GM04504 (cell line): Measurements from ENCODE around the gene KRTAP23-1.

Experiments
- DNase-seq: peaks from one replicate; pipeline ENCODE4 v3.0.0-alpha.2; 2012; ENCODE audit warnings: low read depth

Gene KRTAP23-1, protein sequence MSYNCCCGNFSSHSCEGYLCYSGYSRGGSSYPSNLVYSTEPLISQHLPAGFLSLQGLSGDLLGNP

GRCh38 chr21:30348506-30348905 is at the start of gene KRTAP23-1:
Gene KRTAP23-1, minus strand, starts transcription at chr21:30348606. Its CDS starts 0 bp downstream, at chr21:30348606.
- no peak for DNase-seq

DNA sequence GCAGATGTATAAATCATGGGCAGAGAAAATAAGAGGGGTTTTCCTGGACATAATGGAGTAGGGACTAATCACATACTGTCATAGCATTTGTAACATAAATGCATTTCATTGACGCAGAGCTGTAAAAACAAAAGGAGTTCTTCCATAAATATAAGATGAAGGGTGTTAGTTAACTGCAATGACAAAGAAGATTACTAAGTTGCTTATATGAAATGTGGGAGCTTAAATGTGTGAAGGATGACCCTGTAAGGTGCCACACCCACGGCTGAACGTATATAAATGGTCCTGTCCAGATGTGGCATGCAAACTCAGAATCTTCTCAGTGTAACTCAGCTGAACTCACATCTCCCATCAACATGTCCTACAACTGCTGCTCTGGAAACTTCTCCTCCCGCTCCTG is 47.3 kb upstream of the KRTAP23-1 start, which contains the start of gene KRTAP13-1:
Gene KRTAP13-1 (plus strand): TSS at position 301 of the 400 bp plus-strand sequence. CDS start 56 bp downstream, at position 357.
- no peak for DNase-seq

- DNase-seq = no peak
Measured at GRCh38 chr21:30391492-30392025, 43.2 kb upstream of the KRTAP23-1 start.

GRCh38 chr21:30382201-30382600 is 33.8 kb upstream of the KRTAP23-1 start:
- no peak for DNase-seq

- no peak for DNase-seq
Measured at GRCh38 chr21:30372139-30372770, 23.8 kb upstream of the KRTAP23-1 start, which contains the start of gene KRTAP13-2. Gene KRTAP13-2, minus strand, starts transcription at chr21:30372271. Its CDS starts 58 bp downstream, at chr21:30372213.

- no peak for DNase-seq
Measured at GRCh38 chr21:30355906-30356305, 7.5 kb upstream of the KRTAP23-1 start.

GRCh38 chr21:30354308-30355005 is 6.1 kb upstream of the KRTAP23-1 start:
- DNase-seq = no peak

- DNase-seq = no peak
Measured at GRCh38 chr21:30351534-30351933, 3.1 kb upstream of the KRTAP23-1 start.

DNA sequence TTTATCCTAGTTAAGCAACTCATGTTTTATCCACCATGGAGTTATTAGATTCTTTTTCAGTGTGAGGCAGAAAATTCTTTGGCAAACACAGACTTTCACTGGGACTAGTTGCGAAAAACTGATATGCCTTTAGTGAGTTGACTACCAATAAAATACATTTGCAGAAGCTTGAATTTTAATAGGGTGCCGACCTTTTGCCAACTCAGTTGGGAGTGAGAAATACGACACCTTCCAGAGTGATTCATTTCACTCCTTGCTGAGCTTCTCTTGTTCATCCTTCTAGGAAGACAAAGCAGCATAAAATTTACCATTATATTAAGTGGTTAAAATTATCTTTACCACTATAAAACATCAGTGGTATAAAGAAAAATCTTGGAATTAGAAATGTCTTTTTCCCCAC is 1.2 kb upstream of the KRTAP23-1 start:
- DNase-seq = no peak

- DNase-seq = no peak
Measured at GRCh38 chr21:30345014-30345413, 3.4 kb downstream of the KRTAP23-1 start.

- DNase-seq = no peak
Measured at GRCh38 chr21:30340714-30341573, 7.5 kb downstream of the KRTAP23-1 start.

- DNase-seq = no peak
Measured at GRCh38 chr21:30338717-30339116, 9.7 kb downstream of the KRTAP23-1 start.

GRCh38 chr21:30337772-30338171 is 10.6 kb downstream of the KRTAP23-1 start:
- DNase-seq = no peak

- no peak for DNase-seq
Measured at GRCh38 chr21:30337276-30337744, 11.1 kb downstream of the KRTAP23-1 start, which contains the start of gene KRTAP27-1. Gene KRTAP27-1, minus strand, starts transcription at chr21:30337694. Its CDS starts 26 bp downstream, at chr21:30337668.

GRCh38 chr21:30336596-30336995 is 11.8 kb downstream of the KRTAP23-1 start:
- DNase-seq = no peak

GRCh38 chr21:30333736-30334135 is 14.7 kb downstream of the KRTAP23-1 start:
- no peak for DNase-seq

DNA sequence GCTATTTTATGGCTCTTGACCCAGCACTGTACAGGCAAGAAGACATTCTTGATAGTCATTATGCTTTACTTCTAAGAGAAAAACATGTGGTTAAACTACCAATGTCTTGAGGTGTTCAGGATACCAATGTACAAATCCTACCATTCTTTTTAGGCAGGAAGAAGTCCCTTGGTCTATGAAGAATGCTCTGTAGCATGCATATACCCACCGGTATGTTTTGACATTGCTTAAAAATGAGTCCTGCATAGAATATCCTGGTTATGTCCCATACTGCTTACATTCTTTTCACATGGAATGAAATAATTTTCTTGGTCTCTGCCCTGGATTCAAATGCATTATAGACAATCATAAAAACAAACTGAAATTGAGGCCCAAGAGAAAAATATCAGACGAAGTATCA is 15.7 kb downstream of the KRTAP23-1 start:
- DNase-seq = no peak

GRCh38 chr21:30329203-30329875 is 19.1 kb downstream of the KRTAP23-1 start:
- DNase-seq = no peak

- DNase-seq = no peak
Measured at GRCh38 chr21:30326390-30326789, 22.0 kb downstream of the KRTAP23-1 start.

- DNase-seq = no peak
Measured at GRCh38 chr21:30320215-30320614, 28.2 kb downstream of the KRTAP23-1 start, which contains the start of gene KRTAP26-1. Gene KRTAP26-1, minus strand, starts transcription at chr21:30320315. Its CDS starts 280 bp downstream, at chr21:30320035.

GRCh38 chr21:30315701-30316100 is 32.7 kb downstream of the KRTAP23-1 start:
- no peak for DNase-seq
